ENCODE measurements around the gene MS4A8.

The MS4A8 gene

DNA sequence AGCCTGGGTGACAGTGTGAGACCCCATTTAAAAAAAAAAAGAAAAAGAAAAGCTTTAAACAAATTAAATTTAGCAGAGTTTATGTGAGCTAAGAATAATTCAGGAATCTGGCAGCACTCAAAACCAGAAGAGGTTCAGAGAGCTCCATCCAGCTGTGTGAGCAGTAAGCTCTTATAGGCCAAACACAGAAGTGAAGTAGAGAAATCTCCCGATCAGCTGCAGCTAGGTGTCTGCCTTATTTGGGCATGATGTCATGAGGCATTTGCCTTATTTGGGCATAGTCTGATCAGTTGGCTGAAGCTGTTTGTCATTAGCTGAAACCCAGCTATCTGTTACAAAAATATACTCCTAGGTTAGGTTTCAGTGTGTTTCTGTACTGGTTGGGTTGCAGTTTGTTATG, 65.5 kb downstream of the MS4A8 start:
- no peak overlapping the region for H3K27ac ChIP-seq
- TF ChIP-seq ZFX (IDR thresholded peaks at IDR 0.05) = no peak
- TF ChIP-seq, protein P1, sequence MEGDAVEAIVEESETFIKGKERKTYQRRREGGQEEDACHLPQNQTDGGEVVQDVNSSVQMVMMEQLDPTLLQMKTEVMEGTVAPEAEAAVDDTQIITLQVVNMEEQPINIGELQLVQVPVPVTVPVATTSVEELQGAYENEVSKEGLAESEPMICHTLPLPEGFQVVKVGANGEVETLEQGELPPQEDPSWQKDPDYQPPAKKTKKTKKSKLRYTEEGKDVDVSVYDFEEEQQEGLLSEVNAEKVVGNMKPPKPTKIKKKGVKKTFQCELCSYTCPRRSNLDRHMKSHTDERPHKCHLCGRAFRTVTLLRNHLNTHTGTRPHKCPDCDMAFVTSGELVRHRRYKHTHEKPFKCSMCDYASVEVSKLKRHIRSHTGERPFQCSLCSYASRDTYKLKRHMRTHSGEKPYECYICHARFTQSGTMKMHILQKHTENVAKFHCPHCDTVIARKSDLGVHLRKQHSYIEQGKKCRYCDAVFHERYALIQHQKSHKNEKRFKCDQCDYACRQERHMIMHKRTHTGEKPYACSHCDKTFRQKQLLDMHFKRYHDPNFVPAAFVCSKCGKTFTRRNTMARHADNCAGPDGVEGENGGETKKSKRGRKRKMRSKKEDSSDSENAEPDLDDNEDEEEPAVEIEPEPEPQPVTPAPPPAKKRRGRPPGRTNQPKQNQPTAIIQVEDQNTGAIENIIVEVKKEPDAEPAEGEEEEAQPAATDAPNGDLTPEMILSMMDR (conservative IDR thresholded peaks at IDR 0.05) = no peak

DNA sequence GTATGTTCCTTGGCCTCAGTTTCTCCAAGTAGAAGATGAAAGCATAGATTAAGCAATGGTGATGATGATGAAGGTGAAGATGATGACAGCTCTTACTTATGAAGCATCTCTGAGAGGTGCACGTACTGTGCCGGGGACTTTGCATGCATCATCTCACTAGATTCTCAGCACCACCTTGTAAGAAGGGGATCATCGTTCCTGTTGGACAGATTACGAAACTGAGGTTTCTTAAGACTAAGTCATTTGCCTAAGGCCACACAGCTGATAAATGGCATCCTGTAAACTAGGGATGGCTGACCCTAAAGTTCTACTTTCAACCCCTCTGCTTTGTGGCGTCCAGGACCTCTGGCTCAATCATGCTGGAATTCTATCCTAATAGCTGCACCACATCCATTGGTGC, 65.9 kb downstream of the MS4A8 start:
- no peak overlapping the region for H3K27ac ChIP-seq
- TF ChIP-seq ZFX (IDR thresholded peaks at IDR 0.05) = no peak
- TF ChIP-seq, protein P1 (conservative IDR thresholded peaks at IDR 0.05) = no peak

All from C4-2B (cell line).